H1 (cell line): ENCODE data around the gene F2. TPM values are rescaled to one million over a fixed set of nuclear protein-coding genes. Genes with fewer than 3 reads are reported as not detected.
A peak's percentile ranks its signal among the peaks of the same experiment; 100 is the strongest.

Experiments
- CTCF ChIA-PET: fragments of 300-600 bp; sonication (Branson Sonifier 250); formaldehyde crosslinking; loops from one replicate; lab custom pipeline; 2021; ENCODE audit not compliant: partially characterized antibody; lab: Charles Lee
- POLR2A ChIA-PET: fragments of 300-600 bp; sonication (Branson Sonifier 250); formaldehyde crosslinking; loops from one replicate; lab custom pipeline; 2021; ENCODE audit warnings: inconsistent platforms; ENCODE audit not compliant: partially characterized antibody; lab: Charles Lee
- DNase-seq, 2 experiments: peaks; one replicate each; pipeline versions ENCODE4 v3.0.0 to v3.0.0-alpha.2; 2010 to 2022; ENCODE audit warnings: low spot score in 2 of 2, low read depth in 1 of 2, mixed read lengths in 1 of 2
- FAIRE-seq: peaks from 2 replicates; lab custom pipeline; 2011; peaks lifted over from hg19 to GRCh38; lab: Jason Lieb, UNC
- H2AFZ ChIP-seq: 2 replicates; pipeline ENCODE4 v1.8.1; 2012; ENCODE audit warnings: low read length, inconsistent platforms
- H2AK5ac ChIP-seq: 2 replicates; pipeline ENCODE4 v1.6.1; 2013; ENCODE audit warnings: low read depth, low read length
- H2BK120ac ChIP-seq: replicated peaks from 2 replicates; pipeline ENCODE3; 2013; ENCODE audit warnings: low read depth, low read length, inconsistent platforms
- H2BK12ac ChIP-seq: 2 replicates; pipeline ENCODE4 v1.6.1; 2013; ENCODE audit warnings: low read depth, low read length
- H2BK15ac ChIP-seq: 2 replicates; pipeline ENCODE4 v1.6.1; 2013; ENCODE audit warnings: low read length
- H2BK20ac ChIP-seq: 2 replicates; pipeline ENCODE4 v1.6.1; 2013; ENCODE audit warnings: low read length
- H2BK5ac ChIP-seq: 2 replicates; pipeline ENCODE4 v1.6.1; 2013; ENCODE audit warnings: low read depth, low read length
- H3K14ac ChIP-seq: 2 replicates; pipeline ENCODE4 v1.6.1; 2013; ENCODE audit warnings: inconsistent platforms; ENCODE audit not compliant: insufficient read length
- H3K18ac ChIP-seq: 2 replicates; pipeline ENCODE4 v1.6.1; 2013; ENCODE audit warnings: low read length; ENCODE audit errors: extremely low read depth
- H3K23ac ChIP-seq: 2 replicates; pipeline ENCODE4 v1.6.1; 2013; ENCODE audit warnings: inconsistent platforms; ENCODE audit not compliant: insufficient read length
- H3K23me2 ChIP-seq: 2 replicates; pipeline ENCODE4 v1.6.1; 2013; ENCODE audit warnings: low read depth, low read length
- H3K27ac ChIP-seq: 2 replicates; pipeline ENCODE4 v1.6.1; 2011; ENCODE audit warnings: low read depth, low read length, inconsistent platforms
- H3K27me3 ChIP-seq, 4 experiments: replicated peaks in 1 of 4; 1 replicate in 1 of 4; 2 replicates in 3 of 4; pipeline versions ENCODE4 v1.6.1 to v1.8.1; 2011 to 2013; ENCODE audit warnings: low read length in 3 of 4, mild to moderate bottlenecking in 3 of 4, inconsistent platforms in 2 of 4, mixed read lengths in 2 of 4, moderate library complexity in 1 of 4; ENCODE audit not compliant: control insufficient read depth in 3 of 4, insufficient read depth in 3 of 4; ENCODE audit errors: extremely low read depth in 1 of 4
- H3K36me3 ChIP-seq, 4 experiments: 2 replicates each; pipeline versions ENCODE4 v1.6.1 to v1.8.1; 2011 to 2013; ENCODE audit warnings: mild to moderate bottlenecking in 4 of 4, low read length in 3 of 4, moderate library complexity in 2 of 4, control low read depth in 1 of 4, inconsistent platforms in 1 of 4; ENCODE audit not compliant: insufficient read depth in 4 of 4, control insufficient read depth in 2 of 4
- H3K4ac ChIP-seq: replicated peaks from 2 replicates; pipeline ENCODE3; 2013; ENCODE audit warnings: low read length, low read depth, mixed read lengths, inconsistent platforms; ENCODE audit not compliant: insufficient read length
- H3K4me1 ChIP-seq, 4 experiments: replicated peaks in 1 of 4; 1 replicate in 1 of 4; 2 replicates in 3 of 4; pipeline versions ENCODE4 v1.6.1 to v1.8.1; 2011 to 2013; ENCODE audit warnings: low read length in 3 of 4, inconsistent platforms in 2 of 4, mixed read lengths in 1 of 4; ENCODE audit not compliant: insufficient read depth in 4 of 4, control insufficient read depth in 3 of 4
- H3K4me2 ChIP-seq, 2 experiments: 2 replicates each; pipeline versions ENCODE4 v1.6.1 to v1.8.1; 2011 to 2013; ENCODE audit warnings: low read depth in 2 of 2, low read length in 2 of 2, control low read depth in 1 of 2, inconsistent platforms in 1 of 2, mild to moderate bottlenecking in 1 of 2; ENCODE audit not compliant: insufficient read depth in 1 of 2
- H3K4me3 ChIP-seq, 4 experiments: fragments of 200-600, 300-600 bp in 1 of 4; sonication (generic), shearing (Covaris generic), sonication (Bioruptor Twin) in 1 of 4; 2 replicates each; pipeline versions ENCODE4 v1.5.1 to v1.8.1; 2011 to 2016; ENCODE audit warnings: low read length in 4 of 4, low read depth in 3 of 4, control low read depth in 2 of 4, inconsistent platforms in 2 of 4, mild to moderate bottlenecking in 2 of 4, mixed read lengths in 1 of 4, moderate library complexity in 1 of 4; ENCODE audit not compliant: insufficient read depth in 2 of 4; ENCODE audit errors: extremely low read depth in 1 of 4
- H3K56ac ChIP-seq: replicated peaks from 2 replicates; pipeline ENCODE3; 2013; ENCODE audit warnings: low read depth, mild to moderate bottlenecking, mixed read lengths, low read length, inconsistent platforms; ENCODE audit not compliant: insufficient read length
- H3K79me1 ChIP-seq: 2 replicates; pipeline ENCODE4 v1.6.1; 2013; ENCODE audit warnings: low read depth, low read length, control low read depth
- H3K79me2 ChIP-seq, 2 experiments: 2 replicates each; pipeline versions ENCODE4 v1.6.1 to v1.8.1; 2012 to 2013; ENCODE audit warnings: low read length in 2 of 2, mild to moderate bottlenecking in 2 of 2, inconsistent platforms in 1 of 2; ENCODE audit not compliant: insufficient read depth in 2 of 2, control insufficient read depth in 1 of 2
- H3K9ac ChIP-seq, 4 experiments: replicated peaks in 1 of 4; 1 replicate in 1 of 4; 2 replicates in 3 of 4; pipeline versions ENCODE4 v1.6.1 to v1.8.1; 2011 to 2013; ENCODE audit warnings: low read depth in 3 of 4, low read length in 3 of 4, control low read depth in 2 of 4, mild to moderate bottlenecking in 2 of 4, moderate library complexity in 2 of 4, inconsistent platforms in 1 of 4; ENCODE audit errors: extremely low read depth in 1 of 4
- H3K9me3 ChIP-seq, 2 experiments: 2 replicates each; pipeline versions ENCODE4 v1.6.1 to v1.8.1; 2012 to 2013; ENCODE audit warnings: mild to moderate bottlenecking in 2 of 2, moderate library complexity in 2 of 2, control low read depth in 1 of 2, inconsistent platforms in 1 of 2, low read depth in 1 of 2, low read length in 1 of 2, mixed read lengths in 1 of 2; ENCODE audit not compliant: insufficient read depth in 2 of 2
- H4K20me1 ChIP-seq, 2 experiments: replicated peaks in 1 of 2; 2 replicates each; pipeline versions ENCODE3 to v1.8.1; 2011 to 2013; ENCODE audit warnings: inconsistent platforms in 2 of 2, low read length in 2 of 2, mild to moderate bottlenecking in 1 of 2; ENCODE audit not compliant: insufficient read depth in 2 of 2, control insufficient read depth in 1 of 2
- H4K5ac ChIP-seq: 2 replicates; pipeline ENCODE4 v1.6.1; 2013; ENCODE audit warnings: low read length, low read depth, mixed read lengths, inconsistent platforms; ENCODE audit not compliant: insufficient read length
- H4K8ac ChIP-seq: 2 replicates; pipeline ENCODE4 v1.8.0; 2013; ENCODE audit warnings: mild to moderate bottlenecking, moderate library complexity, low read length, inconsistent platforms; ENCODE audit not compliant: insufficient read depth; ENCODE audit errors: extremely low read depth
- H4K91ac ChIP-seq: replicated peaks from 2 replicates; pipeline ENCODE3; 2013; ENCODE audit warnings: low read length, mixed read lengths, inconsistent platforms; ENCODE audit not compliant: insufficient read length
- ATF2 ChIP-seq: IDR thresholded peaks from 2 replicates; pipeline ENCODE4 v1.6.1; 2012; ENCODE audit warnings: low read length, inconsistent platforms
- WGBS, 2 experiments: shearing (Covaris generic) in 1 of 2; methylation state at CpG; one replicate each; pipeline versions ENCODE4 v1.1.6 to v1.1.7; 2013 to 2015; ENCODE audit warnings: low lambda C conversion rate in 2 of 2, mixed read lengths in 2 of 2, inconsistent platforms in 1 of 2, low coverage in 1 of 2, missing lambda C conversion rate in 1 of 2; ENCODE audit not compliant: insufficient replicate concordance in 2 of 2, insufficient coverage in 1 of 2, insufficient read length in 1 of 2; ENCODE audit errors: extremely low coverage in 1 of 2, missing lambda C conversion rate in 1 of 2; 5-methylcytosine and 5-hydroxymethylcytosine counted together
- polyA plus RNA-seq, 7 experiments: library from polyadenylated mRNA; depleted of rRNA in 3 of 7; stranded (reverse) in 5 of 7; unstranded in 2 of 7; fragments of >200 nt in 5 of 7; fragments of 200-250 nt in 2 of 7; gene quantifications; 1 replicate in 5 of 7; 2 replicates in 1 of 7; 4 replicates in 1 of 7; pipeline versions ENCODE4 v1.2.1 to v1.2.3, GENCODE V29; 2011 to 2013; ENCODE audit warnings: missing spikeins in 2 of 7, mixed read lengths in 2 of 7
- total RNA-seq: library from RNA; stranded (reverse); fragmentation: NEBNext Ultra II Directional; extraction: Animal tissue kit (Norgen Biotek cat#: 25700); gene quantifications from 2 replicates; pipeline ENCODE4 v1.2.1, GENCODE V29; 2021

Gene F2
- total and polyA plus RNA-seq, 2 of the 8 experiments (the other 6 are each of a cell fraction or from before 2014, with no cell fraction given): 0.11 TPM; not detected in 1

DNA sequence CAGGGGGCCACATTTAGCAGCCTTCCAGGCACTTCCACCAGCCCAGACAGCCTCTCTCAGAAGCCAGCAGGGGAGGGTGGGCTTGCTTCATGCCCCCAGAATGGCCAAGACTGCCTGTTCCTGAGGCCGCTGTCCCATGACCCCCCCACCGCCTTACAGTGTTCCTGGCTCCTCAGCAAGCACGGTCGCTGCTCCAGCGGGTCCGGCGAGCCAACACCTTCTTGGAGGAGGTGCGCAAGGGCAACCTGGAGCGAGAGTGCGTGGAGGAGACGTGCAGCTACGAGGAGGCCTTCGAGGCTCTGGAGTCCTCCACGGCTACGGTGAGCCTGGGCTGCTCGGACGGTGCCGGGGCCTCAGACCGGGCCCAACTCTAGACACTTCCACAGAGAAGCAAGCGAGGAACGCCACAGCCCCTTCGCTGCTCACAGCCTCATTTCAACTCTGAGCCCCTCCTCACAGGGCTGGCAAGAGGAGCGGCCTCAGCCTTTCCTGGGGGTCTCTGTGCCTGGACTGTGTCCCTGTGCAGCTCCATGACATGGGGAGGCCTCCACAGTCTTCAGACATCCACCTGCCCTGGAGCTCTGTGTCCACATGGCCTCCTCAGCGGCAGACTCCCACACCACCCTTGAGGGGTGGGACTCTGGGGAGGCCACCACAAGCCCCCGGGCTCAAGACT lies 668 bp downstream of the F2 start:
- H4K91ac ChIP-seq: no peak overlapping the region

More for the DNA sequence above, 668 bp downstream of the F2 start:
- no peak overlapping the region for H2BK120ac ChIP-seq
- no peak overlapping the region for H3K4me3 ChIP-seq
- no peak for TF ChIP-seq ATF2
- H3K27ac ChIP-seq: no peak overlapping the region
- H2BK12ac ChIP-seq: no peak overlapping the region
- no peaks in the 10 kb centered on the region for H4K20me1 ChIP-seq
- no peak overlapping the region for H2AK5ac ChIP-seq
- DNase-seq: no peak
- no peak overlapping the region for H2AFZ ChIP-seq
- H4K5ac ChIP-seq: no peak overlapping the region
- peaks cover 0 to 5% (median under 1%) of the 10 kb centered on the region in 4 experiments; a peak in 2 of 7 replicates for H3K4me1 ChIP-seq
- FAIRE-seq: no peak
- no peaks in the 10 kb centered on the region for H3K9me3 ChIP-seq
- H3K4me2 ChIP-seq: no peak overlapping the region
- ChIA-PET CTCF (interaction anchor here (0.6 to 1.6 kb wide), 5 partner anchors 11 to 433 kb away, joined by 3 to 6 read pairs (median 3); no protein-coding TSS in a partner anchor), POLR2A (interaction anchor here (0.7 to 4.3 kb wide), 6 partner anchors 10 to 442 kb away, joined by 3 to 21 read pairs (median 3); partner anchors contain the start of genes ARHGAP1 and ZNF408)
- 0 out of 2 replicates have a peak overlapping the region, but pooled peaks have one; percentile 39 for H2BK5ac ChIP-seq
- H3K18ac ChIP-seq: no peak overlapping the region
- no peak overlapping the region for H2BK15ac ChIP-seq
- H4K8ac ChIP-seq: peak overlapping the region; percentile 91
- H3K79me2 ChIP-seq: no peaks in the 10 kb centered on the region
- no peak overlapping the region for H3K9ac ChIP-seq
- no peak overlapping the region for H3K56ac ChIP-seq
- WGBS, 2 experiments: 96% methylated on average over 17 of the region's 25 CpGs; no CpG with 5 or more reads in 1 of the 2 experiments
- no peak overlapping the region for H2BK20ac ChIP-seq
- no peaks in the 10 kb centered on the region for H3K36me3 ChIP-seq
- no peaks in the 10 kb centered on the region for H3K27me3 ChIP-seq
- no peaks in the 10 kb centered on the region for H3K79me1 ChIP-seq
- no peak overlapping the region for H3K23ac ChIP-seq
- H3K23me2 ChIP-seq: no peaks in the 10 kb centered on the region
- H3K14ac ChIP-seq: no peak overlapping the region
- no peak overlapping the region for H3K4ac ChIP-seq
